ENCODE measurements around the gene STK11. TPM values are rescaled to one million over a fixed set of nuclear protein-coding genes. Genes with fewer than 3 reads are reported as not detected.

The STK11 gene
- total and polyA plus RNA-seq, 10 donors, result 44.0 to 107 (median 74.5) TPM

- Histone ChIP-seq H3K27me3 (replicated peaks in 1 of 7) (no peaks in the 10 kb centered on the region), H3K9me3 (no peaks in the 10 kb centered on the region), H3K4me1 (peaks cover 48 to 100% (median 90%) of the 10 kb centered on the region in 6 donors), H3K27ac (peak overlapping the region; percentile 75 to 91 (median 86)), H3K4me3 (peak overlapping the region in 1 of 8 donors; percentile 45), H3K36me3 (peaks cover 0 to 89% (median 20%) of the 10 kb centered on the region in 6 donors)
- intact Hi-C loops (cut with DNase I; ENCODE audit: low total_unique reads), result no loop called here
- DNase-seq, result no peak
- 15 to 56% (median 52%) methylated on average over 8 to 21 of the region's 21 CpGs for WGBS, 5 donors
- TF ChIP-seq, protein P1, sequence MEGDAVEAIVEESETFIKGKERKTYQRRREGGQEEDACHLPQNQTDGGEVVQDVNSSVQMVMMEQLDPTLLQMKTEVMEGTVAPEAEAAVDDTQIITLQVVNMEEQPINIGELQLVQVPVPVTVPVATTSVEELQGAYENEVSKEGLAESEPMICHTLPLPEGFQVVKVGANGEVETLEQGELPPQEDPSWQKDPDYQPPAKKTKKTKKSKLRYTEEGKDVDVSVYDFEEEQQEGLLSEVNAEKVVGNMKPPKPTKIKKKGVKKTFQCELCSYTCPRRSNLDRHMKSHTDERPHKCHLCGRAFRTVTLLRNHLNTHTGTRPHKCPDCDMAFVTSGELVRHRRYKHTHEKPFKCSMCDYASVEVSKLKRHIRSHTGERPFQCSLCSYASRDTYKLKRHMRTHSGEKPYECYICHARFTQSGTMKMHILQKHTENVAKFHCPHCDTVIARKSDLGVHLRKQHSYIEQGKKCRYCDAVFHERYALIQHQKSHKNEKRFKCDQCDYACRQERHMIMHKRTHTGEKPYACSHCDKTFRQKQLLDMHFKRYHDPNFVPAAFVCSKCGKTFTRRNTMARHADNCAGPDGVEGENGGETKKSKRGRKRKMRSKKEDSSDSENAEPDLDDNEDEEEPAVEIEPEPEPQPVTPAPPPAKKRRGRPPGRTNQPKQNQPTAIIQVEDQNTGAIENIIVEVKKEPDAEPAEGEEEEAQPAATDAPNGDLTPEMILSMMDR (IDR thresholded peaks at IDR 0.05 in 8 of 11, conservative IDR thresholded peaks at IDR 0.05 in 3 of 11), result no peak
Observed at GRCh38 chr19:1214299-1214861, 8.8 kb downstream of the STK11 start.

DNA sequence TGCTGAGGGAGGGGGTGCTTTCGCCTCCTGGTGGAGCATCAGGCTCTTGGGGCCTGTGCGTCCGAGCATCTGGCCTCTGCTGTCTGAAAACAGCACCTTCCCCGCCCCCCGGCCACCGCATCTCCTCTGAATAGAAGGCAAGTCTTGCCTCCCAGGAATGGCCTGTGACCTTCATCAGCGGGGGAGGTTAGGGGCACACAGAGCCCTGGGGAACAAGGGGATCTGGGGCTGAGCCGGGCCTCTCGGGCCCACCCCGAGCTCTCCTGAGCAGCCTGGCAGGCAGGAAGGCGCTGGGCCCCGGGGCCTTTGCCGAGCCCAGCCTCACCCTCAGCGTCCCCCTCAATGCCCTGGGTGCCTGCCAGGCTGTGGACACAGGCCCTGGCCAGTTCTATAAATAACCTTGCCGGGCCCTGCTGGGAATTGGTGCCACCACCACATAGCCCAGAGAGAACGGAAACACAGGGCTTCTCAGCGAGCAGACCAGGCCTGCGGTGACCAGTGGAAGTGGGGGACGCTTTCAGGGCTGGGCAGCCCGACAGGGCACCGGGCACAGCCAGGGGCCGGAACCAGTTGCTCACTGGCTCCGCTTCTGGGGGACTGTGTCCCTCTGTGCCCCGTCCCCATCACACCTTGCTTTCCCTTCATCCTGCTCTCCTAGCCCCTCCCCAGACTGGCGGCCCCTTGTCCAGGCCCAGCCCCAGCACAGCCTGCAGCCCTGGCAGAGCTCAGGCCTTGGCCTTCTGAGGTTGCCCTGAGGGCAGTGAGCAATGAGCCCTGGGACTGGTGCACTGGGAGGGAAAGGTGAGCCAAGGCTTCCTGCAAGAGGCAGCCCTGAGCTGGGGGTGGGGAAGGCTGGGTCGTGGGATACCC is 9.5 kb downstream of the STK11 start:
- Histone ChIP-seq H3K4me1 (peaks cover 41 to 97% (median 84%) of the 10 kb centered on the region in 6 donors), H3K27ac (peak overlapping the region; percentile 75 to 91 (median 86)), H3K27me3 (replicated peaks in 1 of 7) (no peaks in the 10 kb centered on the region), H3K4me3 (peak overlapping the region in 1 of 8 donors; percentile 45), H3K36me3 (peaks cover 0 to 89% (median 21%) of the 10 kb centered on the region in 6 donors), H3K9me3 (no peaks in the 10 kb centered on the region)
- peak; percentile 72 for DNase-seq
- intact Hi-C loops (cut with DNase I; ENCODE audit: low total_unique reads), result no loop called here
- TF ChIP-seq POLR2AphosphoS5 (IDR thresholded peaks at IDR 0.05) (peak in 2 of 3 donors; percentile 39 to 43), POLR2A (IDR thresholded peaks at IDR 0.05) (no peak)
- 70 to 90% (median 80%) methylated on average over 15 to 26 of the region's 26 CpGs for WGBS, 5 donors

- TF ChIP-seq POLR2AphosphoS5 (IDR thresholded peaks at IDR 0.05) (no peak), POLR2A (IDR thresholded peaks at IDR 0.05) (no peak)
- TF ChIP-seq, protein P1 (IDR thresholded peaks at IDR 0.05 in 8 of 11, conservative IDR thresholded peaks at IDR 0.05 in 3 of 11), result no peak
- H3K27ac ChIP-seq, result peak overlapping the region in 3 of 8 donors; percentile 66 to 91 (median 74)
- 89 to 95% (median 93%) methylated on average over 12 of the region's 12 CpGs for WGBS, 5 donors
Observed at GRCh38 chr19:1216756-1217155, 11.2 kb downstream of the STK11 start.

DNA sequence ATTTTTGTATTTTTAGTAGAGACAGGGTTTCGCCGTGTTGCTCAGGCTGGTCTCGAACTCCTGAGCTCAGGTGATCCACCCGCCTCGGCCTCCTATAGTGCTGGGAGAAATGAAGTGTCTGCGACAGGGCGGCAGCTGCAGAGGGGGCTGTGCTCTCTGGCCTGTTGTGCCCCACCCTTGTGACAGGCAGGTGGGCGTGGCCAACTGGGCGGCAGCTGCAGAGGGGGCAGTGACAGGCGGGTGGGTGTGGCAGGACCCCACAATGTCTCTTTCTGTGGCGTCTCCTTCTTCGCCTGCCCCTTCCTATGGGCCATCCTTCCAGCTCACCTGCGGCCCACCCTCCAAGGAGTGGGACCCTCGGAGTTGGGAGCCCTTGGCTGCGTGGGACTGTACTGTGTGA is 11.8 kb downstream of the STK11 start:
- no peak for DNase-seq
- no peaks in the 10 kb centered on the region for H3K27me3 ChIP-seq (replicated peaks in 1 of 7)
- TF ChIP-seq POLR2A (IDR thresholded peaks at IDR 0.05) (no peak), POLR2AphosphoS5 (IDR thresholded peaks at IDR 0.05) (no peak)
- TF ChIP-seq, protein P1 (IDR thresholded peaks at IDR 0.05 in 8 of 11, conservative IDR thresholded peaks at IDR 0.05 in 3 of 11), result no peak
- no peak overlapping the region for H3K4me3 ChIP-seq
- intact Hi-C loops (cut with DNase I; ENCODE audit: low total_unique reads), result no loop called here
- H3K9me3 ChIP-seq, result no peaks in the 10 kb centered on the region
- H3K36me3 ChIP-seq, result peaks cover 0 to 89% (median 31%) of the 10 kb centered on the region in 6 donors
- H3K4me1 ChIP-seq, result peaks cover 39 to 94% (median 77%) of the 10 kb centered on the region in 6 donors
- 75 to 94% (median 87%) methylated on average over 13 to 15 of the region's 15 CpGs for WGBS, 5 donors
- peak overlapping the region in 7 of 8 donors; percentile 11 to 91 (median 66) for H3K27ac ChIP-seq

More at GRCh38 chr19:1216756-1217155, 11.2 kb downstream of the STK11 start:
- intact Hi-C loops (cut with DNase I; ENCODE audit: low total_unique reads), result no loop called here
- DNase-seq, result no peak
- Histone ChIP-seq H3K4me1 (peaks cover 40 to 94% (median 77%) of the 10 kb centered on the region in 6 donors), H3K4me3 (no peak overlapping the region), H3K36me3 (peaks cover 0 to 89% (median 29%) of the 10 kb centered on the region in 6 donors), H3K9me3 (no peaks in the 10 kb centered on the region), H3K27me3 (replicated peaks in 1 of 7) (no peaks in the 10 kb centered on the region)
